Upper lobe of left lung (tissue), 4 donors: Measurements from ENCODE around the gene PARVA.

ENCODE experiments used
- EP300 ChIP-seq, 4 donors: sonication (generic); formaldehyde crosslinking; IDR thresholded peaks; one replicate each; pipeline ENCODE4 v1.5.1; 2017; ENCODE audit warnings: antibody characterized with exemption in 4 of 4, control low read depth in 2 of 4
- TF ChIP-seq, protein P1 (sequence below), 6 experiments: fragments of 450-650 bp in 4 of 6; fragments of 200-600 bp in 2 of 6; sonication (generic) in 2 of 6; IDR thresholded peaks; one replicate each; pipeline ENCODE4 v1.5.1; 2016 to 2019; ENCODE audit warnings: antibody characterized with exemption in 6 of 6

DNA sequence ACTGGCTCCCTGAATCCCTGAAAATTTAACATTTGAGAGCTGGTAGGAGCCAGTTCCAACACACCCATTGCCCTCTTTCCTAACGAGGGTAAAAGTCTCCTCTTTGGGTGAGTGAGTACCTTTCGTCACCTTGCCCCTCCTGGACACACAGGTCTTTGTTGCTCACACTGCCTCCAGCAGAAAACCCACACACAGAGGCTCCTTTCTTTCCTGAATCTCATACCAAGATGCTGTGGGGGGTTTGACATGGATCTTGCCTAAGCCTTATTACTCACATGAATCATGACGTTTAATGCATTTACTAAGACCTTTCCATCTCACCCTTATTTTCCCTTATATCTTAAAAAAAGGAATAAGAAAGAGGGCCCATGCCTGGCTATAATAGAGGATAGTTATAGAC, 53.0 kb downstream of the PARVA start:
- TF ChIP-seq EP300 (IDR thresholded peaks at IDR 0.05), result no peak
- TF ChIP-seq, protein P1, sequence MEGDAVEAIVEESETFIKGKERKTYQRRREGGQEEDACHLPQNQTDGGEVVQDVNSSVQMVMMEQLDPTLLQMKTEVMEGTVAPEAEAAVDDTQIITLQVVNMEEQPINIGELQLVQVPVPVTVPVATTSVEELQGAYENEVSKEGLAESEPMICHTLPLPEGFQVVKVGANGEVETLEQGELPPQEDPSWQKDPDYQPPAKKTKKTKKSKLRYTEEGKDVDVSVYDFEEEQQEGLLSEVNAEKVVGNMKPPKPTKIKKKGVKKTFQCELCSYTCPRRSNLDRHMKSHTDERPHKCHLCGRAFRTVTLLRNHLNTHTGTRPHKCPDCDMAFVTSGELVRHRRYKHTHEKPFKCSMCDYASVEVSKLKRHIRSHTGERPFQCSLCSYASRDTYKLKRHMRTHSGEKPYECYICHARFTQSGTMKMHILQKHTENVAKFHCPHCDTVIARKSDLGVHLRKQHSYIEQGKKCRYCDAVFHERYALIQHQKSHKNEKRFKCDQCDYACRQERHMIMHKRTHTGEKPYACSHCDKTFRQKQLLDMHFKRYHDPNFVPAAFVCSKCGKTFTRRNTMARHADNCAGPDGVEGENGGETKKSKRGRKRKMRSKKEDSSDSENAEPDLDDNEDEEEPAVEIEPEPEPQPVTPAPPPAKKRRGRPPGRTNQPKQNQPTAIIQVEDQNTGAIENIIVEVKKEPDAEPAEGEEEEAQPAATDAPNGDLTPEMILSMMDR (IDR thresholded peaks at IDR 0.05), result no peak
